ENCODE results near the gene IRF3.
A peak's percentile ranks its signal among the peaks of the same experiment; 100 is the strongest.

Gene IRF3

DNA sequence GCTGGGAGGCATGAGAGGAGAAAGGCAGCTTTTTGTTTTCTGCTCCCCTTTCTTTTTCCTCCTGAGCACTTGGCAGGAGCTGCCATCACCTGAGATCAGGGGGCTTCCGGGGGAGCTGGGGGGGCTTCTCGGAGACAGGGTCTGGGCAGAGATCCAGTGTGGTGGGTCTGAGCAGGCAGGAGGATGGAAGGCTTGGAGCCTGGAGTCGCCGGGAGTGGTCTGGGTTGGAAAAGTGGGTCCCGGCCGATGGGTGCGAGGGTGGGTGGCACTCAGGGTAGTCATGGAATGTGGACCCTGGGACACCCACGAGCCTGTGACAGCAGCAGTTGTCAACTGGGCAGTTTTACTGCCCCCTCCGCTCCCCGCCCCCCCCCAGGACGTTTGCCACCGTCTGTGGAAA, 21.5 kb upstream of the IRF3 start:
- DNase-seq: no peak

DNA sequence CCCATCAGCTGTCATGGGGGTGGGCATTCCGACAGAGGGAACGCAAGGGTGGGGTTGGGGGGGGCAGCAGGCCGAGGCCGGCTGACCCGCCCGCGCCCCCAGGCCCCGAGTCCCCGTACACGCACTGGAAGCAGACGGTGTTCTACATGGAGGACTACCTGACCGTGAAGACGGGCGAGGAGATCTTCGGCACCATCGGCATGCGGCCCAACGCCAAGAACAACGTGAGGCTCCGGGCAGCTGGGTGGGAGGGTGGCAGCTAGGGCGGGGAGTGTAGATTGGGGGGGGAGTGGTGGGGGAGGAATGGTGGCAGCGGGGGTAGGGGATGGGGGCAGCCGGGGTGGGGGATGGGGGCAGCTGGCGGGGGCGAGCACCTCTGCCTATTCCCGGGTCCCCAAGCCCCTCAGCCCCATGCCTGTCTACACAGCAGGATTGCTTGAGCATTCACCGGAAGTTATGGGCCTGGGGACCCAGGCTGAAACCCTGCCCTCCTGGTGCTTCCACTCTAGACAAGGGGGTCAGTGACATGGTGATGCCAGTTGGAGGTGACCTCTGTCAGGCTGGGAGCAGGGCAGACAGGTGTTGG, 20.9 kb upstream of the IRF3 start:
- no peak for DNase-seq

DNA sequence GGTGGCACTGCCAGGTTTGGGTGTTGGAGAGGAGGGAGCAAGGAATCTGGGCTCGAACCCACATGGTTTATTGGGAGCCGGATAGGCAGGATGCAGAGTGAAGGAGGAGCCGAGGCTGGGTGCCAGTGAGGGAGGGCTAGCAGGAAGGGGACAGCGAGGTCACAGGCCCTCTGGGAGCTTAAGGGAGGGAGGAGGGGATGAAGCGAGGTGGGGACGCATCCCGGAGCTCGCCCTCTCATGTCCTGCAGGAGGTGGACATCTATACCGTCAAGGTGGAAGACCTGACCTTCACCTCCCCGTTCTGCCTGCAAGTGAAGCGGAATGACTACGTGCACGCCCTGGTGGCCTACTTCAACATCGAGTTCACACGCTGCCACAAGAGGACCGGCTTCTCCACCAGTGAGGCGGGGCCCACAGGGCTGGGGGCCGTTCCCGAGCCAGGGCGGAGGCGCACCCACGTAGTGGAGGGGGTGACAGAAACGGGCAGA, 20.2 kb upstream of the IRF3 start:
- DNase-seq: no peak

DNA sequence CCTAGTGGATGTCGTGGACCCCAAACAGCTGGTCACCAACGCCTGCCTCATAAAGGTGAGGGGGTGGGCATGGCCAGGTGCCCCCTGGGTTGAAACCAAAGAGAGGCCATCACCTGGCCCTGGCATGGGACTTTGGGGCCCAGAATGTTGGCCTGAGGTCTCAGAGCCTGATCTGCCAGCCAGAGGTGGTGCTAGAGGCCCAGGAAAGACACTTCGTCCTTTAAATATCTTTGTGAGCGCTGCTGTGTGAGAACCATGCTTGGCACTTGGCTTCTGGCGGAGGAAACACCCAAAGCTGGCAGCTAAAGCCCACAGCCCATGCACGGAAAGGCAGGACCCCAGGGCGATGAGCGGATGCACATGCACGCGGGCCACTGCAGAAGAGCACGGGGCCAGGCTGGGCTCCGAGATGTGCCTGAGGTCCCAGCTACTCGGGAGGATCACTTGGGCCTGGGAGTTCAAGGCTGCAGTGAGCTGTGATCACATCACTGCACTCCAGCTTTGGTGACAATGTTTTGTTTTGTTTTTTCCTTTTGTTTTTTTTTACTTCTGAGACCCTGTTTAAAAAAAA, 19.4 kb upstream of the IRF3 start:
- DNase-seq: no peak

DNA sequence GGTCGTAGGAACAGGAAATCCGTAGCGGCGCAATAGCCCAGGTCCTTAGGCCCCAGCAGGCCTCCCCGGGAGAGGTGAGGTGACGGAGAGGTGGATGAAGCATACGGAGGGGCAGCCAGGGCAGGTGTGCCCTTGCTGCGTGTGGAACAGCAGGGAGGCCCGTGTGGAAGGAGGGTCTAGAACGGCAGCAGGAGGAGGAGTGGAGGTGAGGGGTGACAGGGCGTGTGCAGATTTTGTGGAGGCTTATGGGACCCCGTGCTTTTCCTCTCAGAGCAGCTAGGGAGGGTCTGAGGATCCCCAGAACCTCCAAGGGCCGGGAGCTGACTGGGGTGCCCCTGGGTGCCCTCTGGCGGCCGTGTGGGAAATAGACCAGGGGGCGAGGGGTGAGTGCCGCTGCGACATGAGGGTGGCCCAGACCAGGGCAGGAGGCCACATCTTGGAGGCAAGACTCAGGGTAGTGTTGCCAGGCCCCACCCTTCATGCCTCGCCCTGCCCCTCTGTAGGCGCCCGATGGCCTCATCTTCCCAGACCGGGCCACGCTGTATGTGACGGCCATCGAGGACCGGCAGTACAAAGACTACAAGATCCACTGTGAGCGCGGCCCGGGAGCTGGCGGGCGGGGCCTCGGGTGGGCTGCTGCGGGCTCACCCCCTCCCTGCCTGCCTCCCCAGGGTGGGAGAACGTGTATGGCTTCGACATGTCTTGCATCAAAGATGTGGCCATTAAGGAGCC, 18.8 kb upstream of the IRF3 start:
- peak; percentile 11 for DNase-seq

DNA sequence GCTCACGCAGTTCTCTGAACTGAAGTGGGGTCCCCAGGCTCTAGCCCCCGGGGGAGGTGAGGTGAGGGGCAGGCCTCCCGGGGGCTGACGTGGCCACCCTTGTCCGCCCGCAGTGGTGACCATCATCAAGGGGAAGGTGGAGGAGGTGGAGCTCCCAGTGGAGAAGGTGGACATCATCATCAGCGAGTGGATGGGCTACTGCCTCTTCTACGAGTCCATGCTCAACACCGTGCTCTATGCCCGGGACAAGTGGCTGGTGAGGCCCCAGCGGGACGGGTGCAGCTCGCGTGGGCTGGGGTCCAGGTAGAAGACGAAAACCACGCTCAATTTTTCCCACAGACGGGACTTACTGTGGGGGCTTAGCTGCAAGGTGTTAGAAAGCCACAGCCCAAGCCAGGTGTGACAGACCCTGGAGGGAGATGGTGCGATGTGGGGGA, 18.2 kb upstream of the IRF3 start:
- DNase-seq: no peak

DNA sequence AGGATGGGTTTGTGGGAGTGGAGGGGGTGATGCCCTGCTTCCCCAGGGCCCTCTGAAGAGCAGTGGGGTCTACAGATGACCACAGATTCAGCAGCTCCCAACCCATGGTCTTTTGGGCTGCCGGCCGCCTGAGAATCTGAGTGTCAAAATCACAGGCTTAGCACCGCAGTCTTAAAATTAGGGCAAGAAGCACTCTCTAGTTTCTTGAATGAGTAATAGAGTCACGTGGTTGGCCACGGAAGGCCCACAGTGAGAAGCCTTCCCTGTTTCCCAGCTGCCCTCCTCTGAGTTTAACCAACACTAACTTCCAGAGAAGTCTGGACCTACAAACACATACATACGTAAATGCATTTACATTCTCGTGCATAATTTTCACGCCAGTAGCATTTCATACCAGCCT, 16.6 kb upstream of the IRF3 start:
- DNase-seq: no peak

DNA sequence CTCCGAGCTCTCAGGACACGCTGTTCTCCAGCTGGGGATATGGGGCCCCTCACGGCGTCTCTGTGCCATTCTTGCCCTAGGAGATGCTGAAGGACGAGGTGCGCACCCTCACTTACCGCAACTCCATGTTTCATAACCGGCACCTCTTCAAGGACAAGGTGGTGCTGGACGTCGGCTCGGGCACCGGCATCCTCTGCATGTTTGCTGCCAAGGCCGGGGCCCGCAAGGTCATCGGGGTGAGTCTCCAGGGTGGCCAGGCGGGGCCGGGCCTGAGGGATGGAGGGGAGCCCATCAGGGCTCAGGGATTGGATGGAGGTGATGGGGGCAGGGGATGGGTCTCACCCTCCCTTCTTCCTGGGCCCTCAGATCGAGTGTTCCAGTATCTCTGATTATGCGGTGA, 16.2 kb upstream of the IRF3 start:
- DNase-seq: no peak

DNA sequence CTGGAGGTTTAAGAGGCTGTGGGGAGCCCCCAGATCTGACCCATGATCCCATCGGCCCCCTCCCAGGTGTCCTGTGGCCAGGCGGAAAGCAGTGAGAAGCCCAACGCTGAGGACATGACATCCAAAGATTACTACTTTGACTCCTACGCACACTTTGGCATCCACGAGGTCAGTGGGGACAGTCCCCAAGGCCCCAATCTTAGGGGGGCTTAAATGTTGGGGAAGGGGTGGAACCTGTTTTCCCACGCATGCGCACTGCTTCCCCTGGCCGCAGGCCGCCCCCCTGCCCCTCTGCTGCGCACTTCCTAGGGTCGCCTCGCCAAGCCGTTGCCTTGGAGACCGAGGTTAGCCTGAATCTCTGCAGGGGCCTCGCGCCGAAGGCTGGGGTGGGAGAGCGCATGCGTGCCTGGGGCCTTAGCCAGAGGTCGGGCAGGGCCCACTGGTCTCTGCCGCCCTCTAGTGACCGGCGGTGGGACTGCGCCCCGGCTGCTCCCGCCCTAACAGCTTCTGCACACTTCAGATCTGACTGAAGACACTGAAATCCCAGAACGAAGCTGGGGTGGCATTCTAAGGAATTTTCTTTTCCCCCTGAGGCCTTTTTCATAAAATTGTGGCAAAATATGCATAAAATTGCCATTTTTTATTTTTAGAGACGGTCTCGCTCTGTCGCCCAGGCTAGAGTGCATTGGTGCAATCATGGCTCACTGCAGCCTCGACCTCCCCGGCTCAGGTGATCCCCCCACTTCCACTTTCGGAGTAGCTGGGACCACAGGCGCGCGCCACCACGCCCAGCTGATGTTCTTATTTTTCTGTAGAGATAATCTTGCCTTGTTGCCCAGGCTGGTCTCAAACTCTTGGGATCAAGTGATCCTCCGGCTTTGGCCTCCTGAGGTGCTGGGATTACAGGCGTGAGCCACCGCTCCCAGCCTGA, 15.0 kb upstream of the IRF3 start:
- peak; percentile 90 for DNase-seq

DNA sequence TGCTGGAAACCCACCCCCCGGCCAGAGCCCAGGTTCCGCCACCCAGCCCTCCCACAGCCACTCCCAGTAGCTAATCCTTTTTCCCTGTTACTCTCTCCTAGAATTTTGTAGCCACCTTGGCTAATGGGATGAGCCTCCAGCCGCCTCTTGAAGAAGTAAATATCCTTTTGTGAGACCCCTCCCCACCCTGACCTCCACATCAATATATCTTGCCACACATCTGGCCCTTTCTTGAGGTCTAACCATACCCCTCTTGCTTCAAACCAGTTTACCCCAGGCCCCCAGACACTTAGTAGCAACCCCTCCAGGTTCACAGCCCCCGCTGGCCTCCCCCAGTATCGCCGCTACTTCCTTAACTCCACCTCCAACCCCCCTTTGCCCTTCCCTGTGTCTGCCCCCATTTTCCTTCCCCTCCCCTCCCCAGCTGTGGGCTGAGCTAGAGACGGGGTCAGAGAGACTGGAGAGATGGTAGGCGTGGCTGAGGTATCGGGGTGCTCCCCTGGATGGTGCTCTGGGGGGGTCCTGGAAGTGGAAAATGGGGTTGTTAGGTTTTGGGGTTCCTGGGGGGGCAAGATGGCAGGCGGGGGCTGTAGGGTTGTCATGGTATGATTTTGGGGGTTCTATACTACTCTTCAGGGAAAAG, 14.2 kb upstream of the IRF3 start:
- DNase-seq: no peak

DNA sequence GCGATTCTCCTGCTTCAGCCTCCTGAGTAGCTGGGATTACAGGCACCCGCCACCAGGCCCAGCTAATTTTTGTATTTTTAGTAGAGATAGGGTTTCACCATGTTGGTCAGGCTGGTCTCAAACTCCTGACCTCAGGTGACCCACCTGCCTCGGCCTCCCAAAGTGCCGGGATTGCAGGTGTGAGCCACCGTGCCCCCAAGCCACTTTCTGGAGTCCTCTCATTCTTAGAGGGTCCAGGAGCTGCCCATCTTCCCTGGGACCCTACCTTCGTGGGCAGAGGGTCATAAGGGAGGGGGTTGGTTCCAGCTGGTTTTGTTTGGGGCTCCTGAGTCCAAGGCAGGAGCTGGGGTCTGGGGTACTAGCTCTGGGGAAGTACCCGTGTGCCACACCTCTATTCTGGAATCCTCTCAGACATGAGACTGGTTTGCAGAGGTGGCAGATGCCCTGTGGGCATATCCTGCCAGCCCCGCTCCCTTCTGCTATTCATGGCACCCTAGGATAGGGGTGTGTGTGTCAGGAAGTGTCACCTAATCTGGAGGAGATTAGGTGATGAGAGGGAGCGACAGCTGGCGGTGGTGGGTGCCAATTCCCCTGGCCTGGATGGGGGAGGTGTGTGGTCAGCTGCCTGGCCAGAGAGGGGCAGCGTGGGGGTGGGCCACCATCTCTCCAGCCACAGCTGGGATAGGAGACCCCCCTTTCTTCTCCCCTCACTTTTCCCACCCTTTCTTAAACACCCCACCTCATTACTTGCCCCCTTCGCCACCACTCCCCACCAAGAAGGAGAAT, 13.5 kb upstream of the IRF3 start:
- DNase-seq: no peak

DNA sequence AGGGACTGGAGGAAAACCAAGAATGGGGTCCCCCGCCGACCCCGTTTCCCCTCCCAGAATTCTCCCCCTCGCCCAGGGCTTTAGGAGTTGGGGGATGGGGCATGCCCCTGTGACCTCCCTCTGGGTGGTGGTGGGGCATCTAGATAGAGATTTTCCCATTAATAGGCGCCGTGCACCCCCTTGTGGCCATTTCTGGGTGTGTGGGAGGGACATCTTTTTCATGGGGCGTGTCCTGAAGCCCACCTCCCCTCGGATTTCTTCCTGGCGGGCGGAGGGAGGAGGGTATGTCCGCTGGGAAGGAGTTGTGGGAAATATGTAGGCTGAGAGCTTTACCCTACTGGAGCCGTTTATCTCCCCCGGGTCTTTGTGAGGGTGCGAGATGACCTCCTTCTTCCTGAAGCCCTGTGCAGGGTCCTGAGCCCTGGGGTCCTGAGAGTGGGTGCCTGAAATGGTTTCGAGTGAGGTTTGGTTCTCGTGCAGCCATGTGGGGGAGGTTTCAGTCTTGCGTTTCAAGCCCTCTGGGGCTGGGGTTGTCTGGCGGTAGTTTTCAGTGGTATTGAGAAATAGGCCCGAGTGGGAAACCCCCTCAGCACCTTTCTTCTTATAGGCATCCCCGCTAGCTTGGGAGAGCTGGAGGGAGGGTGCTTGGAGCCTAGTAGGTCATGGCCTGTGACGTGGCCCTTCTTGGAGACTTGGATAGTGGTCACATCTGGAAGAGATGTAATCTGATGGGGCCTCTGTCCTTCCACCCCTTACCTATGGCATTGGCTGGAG, 12.4 kb upstream of the IRF3 start:
- DNase-seq: peak; percentile 75

DNA sequence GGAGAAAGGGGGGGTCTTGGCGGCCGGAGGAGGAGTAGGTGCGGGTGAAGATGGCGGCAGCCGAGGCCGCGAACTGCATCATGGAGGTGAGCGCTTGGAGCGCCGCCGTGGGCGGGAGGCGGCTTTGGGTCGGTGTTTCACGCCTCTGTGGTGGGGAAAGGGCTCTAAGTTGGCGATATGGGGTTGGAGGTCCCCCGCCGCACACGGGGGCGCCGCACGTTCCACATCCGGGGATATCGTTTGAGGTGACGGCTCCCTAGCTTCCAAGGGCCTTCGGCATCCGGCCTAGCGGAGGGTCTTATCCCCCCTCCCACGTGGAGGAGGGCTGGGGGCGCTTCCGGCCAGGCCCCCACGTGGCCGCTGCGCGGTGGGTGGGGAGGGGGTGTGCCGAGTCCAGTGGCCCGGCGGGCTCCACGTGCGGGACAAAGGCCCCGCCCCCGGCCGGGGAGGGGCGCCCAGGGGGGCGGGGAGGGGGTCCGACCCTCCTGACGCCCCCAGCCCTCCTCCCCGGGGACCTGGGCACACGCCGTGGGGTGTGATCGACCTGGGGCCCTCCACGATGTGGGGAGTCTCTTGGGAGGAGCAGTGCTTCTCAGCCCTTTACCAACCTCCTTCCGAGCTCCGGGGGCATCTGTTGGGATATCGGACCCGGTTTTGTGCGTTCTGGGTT, 11.7 kb upstream of the IRF3 start, which contains the start of gene PRMT1:
TSS of gene PRMT1 (plus strand) at position 41 of the 670 bp plus-strand sequence. CDS start at position 51, 10 bp downstream.
- DNase-seq: peak; percentile 53

DNA sequence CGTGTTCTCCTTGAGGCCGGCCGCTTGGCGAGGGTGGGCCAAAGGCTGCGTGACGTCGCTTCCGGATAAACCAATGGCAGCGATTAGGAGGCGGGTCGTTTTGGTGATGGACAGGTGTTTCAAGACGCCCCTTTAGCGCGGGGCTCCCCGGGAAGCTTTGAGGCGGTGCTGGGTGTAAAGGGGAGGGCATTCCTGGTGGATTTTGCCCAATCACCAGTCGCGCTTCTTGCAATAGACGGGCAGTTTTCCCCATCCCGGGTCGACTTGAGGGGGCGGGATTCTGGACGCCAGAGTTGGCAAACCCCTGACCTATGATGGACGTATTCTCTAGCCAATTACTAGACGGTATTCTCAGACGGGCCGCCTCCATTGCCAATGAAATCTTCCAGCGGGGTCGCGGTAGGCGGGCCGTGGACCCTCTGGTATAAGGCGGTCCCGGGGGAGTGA, 11.2 kb upstream of the IRF3 start:
- peak; percentile 99 for DNase-seq

DNA sequence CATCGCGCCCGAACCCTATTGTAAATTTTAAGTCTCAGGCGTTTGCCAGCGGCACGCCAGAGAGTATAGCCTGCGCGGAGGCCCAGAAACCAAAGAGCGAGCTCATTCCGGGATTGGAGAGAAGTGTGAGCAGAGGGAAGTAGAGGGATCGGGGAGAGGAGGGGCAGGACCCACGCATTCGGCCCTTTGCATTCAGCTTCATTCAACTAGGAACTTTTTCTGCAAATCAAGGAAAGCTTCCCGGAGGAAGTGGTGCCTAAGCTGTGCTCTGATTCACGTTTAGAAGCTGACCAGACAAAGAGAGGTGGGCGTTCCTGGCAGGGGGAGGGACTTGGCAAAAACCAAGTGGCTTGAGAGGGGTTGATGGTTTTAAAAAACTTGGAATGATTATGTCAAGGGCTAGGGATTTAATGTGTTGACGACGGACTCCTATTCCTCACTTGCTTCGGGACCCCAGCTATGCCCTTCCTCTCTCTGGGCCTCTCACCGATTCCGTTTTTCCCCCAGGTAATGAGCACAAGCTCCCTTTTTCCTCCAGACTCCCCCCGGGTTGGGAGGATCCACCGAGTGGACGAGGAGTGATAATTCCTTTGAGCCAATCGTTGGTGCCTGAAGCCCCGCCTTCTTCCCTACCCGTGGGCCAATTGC, 10.6 kb upstream of the IRF3 start:
- peak; percentile 71 for DNase-seq

DNA sequence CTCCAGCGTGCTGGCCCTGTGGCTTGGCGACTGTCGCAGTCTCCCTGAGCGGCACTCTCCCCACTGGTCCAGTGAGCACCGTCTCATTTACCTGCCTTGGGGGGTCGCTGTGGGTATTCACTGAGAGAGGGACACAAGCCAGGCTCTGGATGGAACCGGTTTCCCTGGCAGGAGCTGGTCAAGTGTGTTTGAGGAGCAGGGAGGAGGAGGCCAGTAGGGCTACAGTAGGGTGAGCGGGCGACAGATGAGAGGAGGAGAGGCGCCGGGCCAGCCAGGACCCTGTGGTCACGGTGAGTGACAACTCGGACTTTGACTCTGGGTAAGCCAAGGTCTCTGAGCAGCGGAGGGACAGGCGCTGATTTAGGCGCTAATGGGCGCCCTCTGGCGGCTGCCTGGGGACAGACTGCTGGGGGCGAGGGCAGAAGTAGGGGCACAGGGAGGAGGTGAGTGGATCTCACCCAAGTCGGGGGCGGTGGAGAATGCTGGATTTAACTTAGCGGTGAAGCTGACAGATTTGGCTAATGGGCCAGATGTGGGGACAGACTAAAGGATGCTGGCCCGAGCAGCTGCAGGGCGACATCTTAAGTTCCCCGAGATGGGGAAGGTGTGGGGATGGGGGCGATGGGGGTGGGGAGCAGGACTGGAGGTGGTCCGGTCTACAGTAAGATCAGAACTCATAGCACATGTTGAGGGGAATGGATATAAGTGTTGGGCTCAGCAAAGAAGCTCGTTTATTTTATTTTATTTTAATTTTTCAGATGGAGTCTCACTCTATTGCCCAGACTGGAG, 6.7 kb upstream of the IRF3 start:
- DNase-seq: peak; percentile 74

DNA sequence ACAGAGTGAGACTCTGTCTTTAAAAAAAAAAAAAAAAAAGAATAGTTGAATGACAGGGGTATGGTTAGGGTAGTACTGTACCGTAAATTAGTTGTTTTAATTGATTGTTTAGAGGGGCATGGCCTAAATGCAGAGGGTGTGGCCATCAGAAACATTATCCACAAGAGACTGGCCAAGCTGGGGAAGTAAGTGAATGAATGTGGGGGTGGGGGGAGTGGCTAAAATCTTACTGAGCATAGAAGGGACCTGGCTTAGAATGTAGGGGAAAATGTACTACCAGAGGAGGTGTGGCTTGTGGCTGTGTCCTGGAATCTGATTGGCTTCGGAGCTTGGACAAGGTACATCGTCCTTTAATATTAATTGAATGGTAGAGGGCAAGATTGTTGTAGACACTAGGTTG, 3.9 kb upstream of the IRF3 start:
- no peak for DNase-seq

DNA sequence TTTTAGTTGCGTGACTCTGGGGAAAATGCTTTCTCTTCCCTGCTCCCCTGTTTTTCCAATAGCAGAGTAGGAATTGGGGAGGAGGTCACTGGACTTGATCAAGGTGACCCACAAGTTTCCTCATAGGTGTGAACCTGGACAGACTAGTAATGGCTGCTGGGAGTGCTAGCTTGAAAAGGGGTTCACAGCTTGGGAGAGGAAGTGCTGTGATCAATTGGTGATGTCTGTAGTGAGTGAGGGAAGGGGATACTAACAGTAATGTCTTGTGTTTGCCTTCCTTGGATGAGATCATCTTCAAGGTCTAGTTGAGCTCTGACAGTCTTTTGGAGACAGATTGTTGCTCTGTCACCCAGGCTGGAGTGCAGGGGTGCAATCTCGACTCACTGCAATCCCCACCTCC, 1.8 kb upstream of the IRF3 start:
- no peak for DNase-seq

DNA sequence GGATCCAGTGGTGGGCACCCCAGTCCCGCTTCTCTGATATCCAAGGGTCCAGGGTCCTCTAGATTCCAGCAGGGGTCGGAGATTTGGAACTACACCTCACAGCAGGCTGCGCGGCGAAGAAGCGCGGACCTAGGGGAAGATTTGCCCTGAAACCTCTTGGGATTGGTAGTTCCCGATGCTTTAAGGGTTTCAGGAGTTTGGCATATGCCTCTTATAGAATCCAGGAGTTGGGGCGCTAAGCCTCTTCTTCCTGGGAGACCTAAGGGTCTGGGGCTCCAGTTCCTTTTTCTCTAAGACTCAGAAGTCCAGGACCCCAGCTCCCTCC, 425 bp upstream of the IRF3 start:
- DNase-seq: no peak
